ENCODE results near the gene SETBP1. TPM values are rescaled to one million over a fixed set of nuclear protein-coding genes. Genes with fewer than 3 reads are reported as not detected.
A peak's percentile ranks its signal among the peaks of the same experiment; 100 is the strongest.

Gene SETBP1
- polyA plus RNA-seq, 3 donors = 30.9 to 34.2 (median 31.7) TPM

DNA sequence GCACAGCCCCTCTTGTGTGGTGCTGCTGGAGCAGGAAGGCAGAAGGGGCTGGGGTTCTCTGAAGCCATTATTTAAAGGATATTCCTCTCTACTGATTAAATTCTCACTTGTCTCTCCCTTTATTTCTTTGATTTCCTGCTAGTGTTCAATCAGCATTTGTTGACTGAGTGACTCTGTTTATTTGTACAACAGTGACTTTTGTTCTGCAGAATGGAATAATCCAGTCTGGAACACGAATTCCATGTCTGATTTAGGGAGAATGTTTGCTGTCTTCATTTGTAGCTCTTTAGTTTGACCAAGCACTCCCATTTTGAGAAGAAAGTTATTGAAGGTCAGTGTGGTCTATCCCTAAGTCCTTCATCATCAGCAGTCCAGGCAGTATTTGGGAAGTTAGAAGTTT, 141.2 kb downstream of the SETBP1 start:
- DNase-seq (ENCODE audit: extremely low read depth in 1 of 11, low read depth in 9 of 11, low spot score in 4 of 11) = no peak

DNA sequence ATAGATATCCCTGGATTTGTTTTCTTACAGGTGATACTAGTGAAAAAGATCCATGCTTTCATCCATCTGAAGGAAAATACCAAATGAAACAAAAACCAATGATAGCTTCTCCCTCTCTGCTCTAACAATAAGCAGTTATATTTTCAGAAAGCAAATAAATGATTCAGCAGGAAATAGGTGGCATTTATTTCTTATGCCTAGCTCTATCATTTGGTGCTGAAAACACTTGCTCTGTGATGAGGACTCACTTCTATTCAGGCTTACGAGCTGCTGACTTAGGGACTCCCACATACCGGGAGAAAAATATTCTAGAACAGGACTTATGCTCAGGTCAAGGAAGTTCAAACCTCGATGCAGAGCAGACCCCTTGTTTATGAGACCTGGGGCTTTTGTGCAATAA, 142.6 kb downstream of the SETBP1 start:
- no peak for DNase-seq (ENCODE audit: extremely low read depth in 1 of 11, low read depth in 9 of 11, low spot score in 4 of 11)

DNA sequence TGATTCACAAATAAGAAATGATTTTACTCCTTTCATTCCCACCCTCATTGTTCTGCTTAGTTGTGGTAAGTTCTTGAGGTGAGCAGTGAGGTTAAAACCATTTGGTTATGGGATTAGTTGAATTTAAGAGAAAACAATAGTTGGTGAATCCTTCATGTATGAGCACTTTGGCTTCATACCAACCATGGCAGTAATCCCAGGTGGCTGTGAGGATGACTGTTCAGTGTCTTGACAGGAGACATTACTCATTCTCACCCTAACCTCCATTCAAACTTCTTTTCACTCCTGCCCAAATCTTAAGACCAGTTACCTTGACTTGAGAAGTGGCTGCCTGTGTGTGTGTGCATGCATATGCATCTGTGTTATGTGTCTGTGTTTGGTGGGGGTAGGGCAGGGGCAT, 143.1 kb downstream of the SETBP1 start:
- DNase-seq (ENCODE audit: extremely low read depth in 1 of 11, low read depth in 9 of 11, low spot score in 4 of 11) = no peak

DNA sequence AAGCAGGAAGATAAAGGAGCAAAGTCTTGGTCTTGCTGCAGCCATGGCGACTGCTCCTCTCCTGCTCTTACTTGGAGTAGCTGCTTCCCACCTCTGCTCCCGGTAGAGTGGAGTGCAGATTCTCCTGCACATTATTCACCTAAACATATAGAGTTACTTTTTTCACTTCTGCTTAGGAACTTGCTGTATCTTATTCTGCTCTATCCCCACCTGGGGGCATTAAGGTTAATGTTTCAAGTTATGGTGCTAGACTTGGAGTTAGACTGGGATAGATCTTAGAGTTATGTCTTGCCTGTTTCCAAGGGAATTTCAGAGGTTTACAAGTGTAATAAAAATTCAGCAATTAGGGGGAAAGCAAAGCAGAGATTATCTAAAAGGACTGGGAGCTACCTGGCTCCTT, 144.2 kb downstream of the SETBP1 start:
- no peak for DNase-seq (ENCODE audit: extremely low read depth in 1 of 11, low read depth in 9 of 11, low spot score in 4 of 11)

DNA sequence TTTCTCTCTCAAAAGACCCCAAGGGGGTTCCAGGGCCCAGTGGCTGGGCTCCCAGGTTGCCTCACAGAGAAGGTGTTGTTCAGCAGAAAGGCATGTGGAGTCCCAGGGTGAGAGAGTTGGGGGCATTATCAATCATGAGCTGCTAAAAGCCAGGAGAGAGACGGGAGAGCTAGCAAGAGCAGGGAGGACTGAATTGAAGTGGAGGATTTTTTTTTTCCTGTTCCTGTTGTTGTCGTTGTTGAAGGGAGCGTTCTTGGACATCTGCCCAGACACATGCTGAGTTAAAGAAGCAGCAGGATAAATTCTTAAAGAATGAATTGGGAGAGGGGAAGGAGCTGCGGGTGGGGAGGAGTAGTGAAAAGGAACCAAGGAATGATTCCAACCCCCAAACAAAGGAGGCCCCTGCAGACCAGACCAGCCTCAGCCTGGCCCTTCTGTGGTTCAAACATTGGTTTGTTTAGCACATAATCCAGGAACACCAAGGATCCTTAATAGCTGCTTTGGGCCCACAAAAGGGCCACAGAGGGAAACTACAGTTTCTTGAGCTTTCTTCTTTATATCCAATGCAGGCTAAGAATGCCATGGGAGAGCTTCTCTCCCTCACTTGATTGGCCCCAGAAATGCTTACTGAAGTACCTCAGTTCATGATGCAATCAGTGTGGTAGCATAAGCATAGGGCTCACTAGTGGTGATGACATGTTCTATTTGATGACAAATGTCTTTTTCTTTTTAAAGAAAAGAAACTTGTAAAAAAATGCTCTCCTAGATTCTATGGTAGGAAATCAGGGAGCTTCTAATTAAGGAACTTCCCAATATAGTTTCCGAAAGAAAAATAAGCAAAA, 146.0 kb downstream of the SETBP1 start:
- DNase-seq (ENCODE audit: extremely low read depth in 1 of 11, low read depth in 9 of 11, low spot score in 4 of 11) = peak in 10 of 11 donors; percentile 65 to 93 (median 76)

DNA sequence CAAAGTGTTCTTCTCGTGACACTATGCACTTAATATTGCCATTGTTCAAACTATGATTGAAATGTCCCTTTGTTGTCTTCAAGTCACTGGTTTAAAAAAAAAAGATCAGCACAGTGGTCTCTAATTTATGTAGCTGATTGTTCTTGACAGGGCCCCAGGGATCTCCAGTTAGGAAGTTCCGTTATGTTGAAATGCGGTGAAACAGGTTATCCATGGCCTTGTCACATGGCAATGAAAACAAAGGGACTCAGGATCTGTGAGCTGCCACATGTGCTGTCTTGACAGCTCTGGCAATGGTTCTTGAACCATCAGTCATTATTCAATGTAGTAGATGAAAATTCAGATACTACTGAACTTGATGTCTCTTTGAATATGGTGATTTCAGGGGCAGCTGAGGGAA, 147.4 kb downstream of the SETBP1 start:
- no peak for DNase-seq (ENCODE audit: extremely low read depth in 1 of 11, low read depth in 9 of 11, low spot score in 4 of 11)

DNA sequence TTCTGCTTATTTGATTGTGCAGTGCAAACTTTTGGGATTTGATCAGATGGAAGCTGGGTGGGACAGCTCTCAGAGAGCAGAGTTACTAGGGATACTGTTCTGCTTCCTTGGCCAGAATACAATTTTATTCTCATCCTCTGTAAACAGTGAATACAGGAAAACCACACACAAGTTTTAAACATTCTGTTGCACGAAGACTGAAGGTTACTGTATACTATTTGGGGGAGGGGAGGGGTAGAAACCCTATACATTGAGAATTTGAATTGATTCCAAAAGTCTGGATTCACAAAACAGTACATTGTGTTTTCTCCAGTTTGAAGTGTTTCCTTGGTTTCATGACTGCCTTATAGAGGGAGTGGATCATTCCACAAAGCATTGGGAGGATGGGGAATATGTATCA, 149.9 kb downstream of the SETBP1 start:
- DNase-seq (ENCODE audit: extremely low read depth in 1 of 11, low read depth in 9 of 11, low spot score in 4 of 11) = no peak

DNA sequence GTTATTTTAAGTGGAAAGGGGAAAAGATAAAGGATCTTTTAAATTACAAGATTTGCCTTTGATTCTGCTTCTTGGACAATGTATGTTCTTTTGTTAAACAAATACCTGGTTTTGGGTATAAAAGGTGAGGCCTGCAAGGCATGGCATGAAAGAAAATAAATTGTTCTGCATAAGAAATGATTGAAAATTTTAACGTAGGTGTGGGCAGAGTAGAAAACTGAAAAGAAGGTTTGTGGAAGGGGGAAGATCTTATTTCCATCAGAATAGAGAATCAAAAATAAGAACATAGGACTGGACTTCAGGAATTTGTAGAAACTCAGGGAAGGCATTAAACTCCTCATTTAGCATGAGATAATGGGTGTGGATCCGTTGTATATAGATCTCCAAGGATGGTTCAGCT, 153.1 kb downstream of the SETBP1 start:
- no peak for DNase-seq (ENCODE audit: extremely low read depth in 1 of 11, low read depth in 9 of 11, low spot score in 4 of 11)

DNA sequence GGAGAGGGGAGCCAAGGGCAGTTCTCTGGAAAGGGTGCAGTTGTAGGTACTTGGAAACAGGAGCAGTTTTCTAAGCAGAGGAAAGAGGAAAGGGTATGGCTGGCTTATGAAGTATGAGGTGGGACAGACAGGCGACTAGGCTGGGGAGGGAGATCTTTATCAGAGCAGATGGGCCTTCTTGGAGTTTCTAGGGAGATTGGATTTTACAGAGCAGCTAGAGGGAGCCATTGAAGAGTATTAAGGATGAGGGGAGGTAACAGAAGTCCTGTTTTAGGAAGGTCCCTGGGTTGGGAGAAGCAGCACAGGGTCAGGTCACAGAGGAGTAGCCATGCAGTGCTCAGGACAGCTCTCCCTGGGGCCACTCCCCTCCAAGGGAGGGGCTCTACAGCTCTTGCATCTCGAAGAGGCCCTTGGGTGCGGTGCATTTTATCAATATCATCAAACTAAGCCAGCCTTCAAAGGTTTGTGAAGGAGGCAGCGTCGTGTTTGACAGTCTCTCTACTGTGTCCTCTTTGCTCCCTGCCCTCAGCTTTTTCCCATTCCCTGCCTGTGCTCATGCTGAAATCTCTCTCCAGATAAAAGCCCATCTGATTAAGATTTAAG, 154.3 kb downstream of the SETBP1 start:
- DNase-seq (ENCODE audit: extremely low read depth in 1 of 11, low read depth in 9 of 11, low spot score in 4 of 11) = no peak

DNA sequence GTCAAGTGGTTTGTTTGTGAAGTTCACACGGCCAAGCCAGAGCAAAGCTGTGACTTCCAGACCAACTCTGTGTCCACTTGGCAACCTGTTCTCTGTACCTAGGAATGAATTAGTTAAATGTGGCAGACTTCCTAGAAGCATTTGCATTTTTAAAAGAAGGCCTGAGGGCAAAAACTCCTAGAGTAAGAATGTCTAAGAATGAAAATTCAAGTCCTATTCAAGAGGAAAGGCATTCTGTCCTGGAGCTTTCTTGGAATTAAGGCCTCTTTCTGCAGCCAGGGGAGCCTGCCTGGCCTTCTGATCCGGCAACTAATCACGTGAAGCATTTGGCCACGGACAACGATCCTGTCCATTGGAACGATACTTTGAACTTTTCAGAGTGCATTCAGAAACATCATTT, 155.0 kb downstream of the SETBP1 start:
- DNase-seq (ENCODE audit: extremely low read depth in 1 of 11, low read depth in 9 of 11, low spot score in 4 of 11) = peak in 1 of 11 donors; percentile 66

DNA sequence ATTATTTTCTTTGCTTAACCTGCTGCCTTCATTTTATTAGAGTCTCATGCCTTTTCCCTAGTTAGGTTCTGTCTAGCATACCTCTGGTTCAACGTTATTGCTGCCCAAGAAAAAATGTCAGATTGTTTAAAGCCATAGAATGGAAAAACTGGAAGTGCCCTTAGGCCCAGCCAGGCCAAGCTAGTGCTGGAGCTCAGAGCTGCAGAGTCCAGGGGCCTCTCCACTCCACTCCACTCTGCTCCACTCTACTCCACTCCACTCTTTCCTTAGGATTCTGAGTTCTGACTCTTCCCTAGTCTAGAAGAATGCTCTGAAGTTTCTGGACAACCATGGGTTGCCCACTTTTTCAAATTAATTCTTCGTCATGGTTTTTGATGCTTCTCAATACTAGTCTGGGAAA, 155.6 kb downstream of the SETBP1 start:
- no peak for DNase-seq (ENCODE audit: extremely low read depth in 1 of 11, low read depth in 9 of 11, low spot score in 4 of 11)

DNA sequence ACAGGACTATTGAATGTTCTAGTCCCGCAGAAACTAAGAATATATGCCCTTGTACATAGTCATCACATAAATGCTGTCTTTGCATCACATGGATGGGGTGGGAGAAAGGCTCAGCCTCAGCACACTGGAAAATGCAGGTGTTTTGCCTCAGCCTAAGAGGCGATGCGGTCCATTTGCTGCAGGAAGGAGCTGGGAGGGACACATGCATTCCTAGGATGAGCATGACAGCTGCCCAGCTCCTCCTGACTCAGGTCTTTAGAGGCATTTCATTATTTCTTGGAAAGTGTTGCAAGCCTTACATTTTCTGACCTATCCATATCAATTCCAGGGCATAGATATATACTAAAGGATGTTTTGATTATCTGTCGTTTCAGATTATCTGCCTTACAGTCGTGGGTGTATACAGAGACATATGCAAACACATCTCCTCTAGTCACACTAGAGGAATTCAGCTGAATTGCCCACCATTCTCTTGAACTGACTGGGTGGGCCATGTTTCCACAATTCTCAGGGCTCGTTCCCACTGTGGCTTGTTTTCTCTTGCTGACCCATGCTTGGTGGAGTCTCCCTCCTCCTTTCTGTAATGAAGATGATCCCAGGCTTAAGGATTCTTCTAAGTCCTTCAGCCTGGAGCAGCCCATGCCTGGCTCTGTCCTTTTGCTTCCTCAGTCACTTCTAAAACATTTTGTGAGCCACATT, 156.9 kb downstream of the SETBP1 start:
- no peak for DNase-seq (ENCODE audit: extremely low read depth in 1 of 11, low read depth in 9 of 11, low spot score in 4 of 11)

DNA sequence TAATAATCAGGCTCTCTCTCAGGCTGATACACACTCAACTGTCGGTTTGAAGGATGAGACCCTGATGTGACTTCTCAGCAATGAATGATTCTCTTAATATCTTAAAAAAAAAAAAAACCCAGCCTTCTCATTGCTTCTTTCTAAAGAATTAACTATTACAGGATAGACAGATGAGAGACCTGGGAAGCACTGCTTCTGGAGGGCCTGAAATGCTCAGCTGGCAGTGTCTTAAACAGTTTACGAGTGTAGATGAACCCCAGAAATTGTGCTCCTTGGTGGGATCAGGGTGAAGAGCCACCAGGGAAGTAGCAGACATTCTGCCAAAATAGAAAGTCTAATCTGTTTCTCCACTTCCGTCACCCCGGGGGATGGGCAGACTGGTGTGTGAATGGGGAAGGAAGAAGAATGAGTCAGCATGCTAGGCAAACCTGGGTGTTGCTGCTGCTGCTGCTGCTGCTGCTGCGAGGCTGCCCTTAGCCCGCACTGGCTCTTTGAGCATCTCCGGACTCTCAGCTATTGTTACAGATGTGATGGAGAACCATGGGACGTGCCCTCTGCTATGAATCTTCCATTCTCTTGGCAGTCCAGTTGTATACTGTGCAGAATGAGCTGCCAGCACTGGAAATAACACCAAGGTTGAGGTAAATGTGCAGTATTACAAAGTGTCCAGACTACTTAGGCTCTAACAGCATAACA, 158.4 kb downstream of the SETBP1 start:
- no peak for DNase-seq (ENCODE audit: extremely low read depth in 1 of 11, low read depth in 9 of 11, low spot score in 4 of 11)

DNA sequence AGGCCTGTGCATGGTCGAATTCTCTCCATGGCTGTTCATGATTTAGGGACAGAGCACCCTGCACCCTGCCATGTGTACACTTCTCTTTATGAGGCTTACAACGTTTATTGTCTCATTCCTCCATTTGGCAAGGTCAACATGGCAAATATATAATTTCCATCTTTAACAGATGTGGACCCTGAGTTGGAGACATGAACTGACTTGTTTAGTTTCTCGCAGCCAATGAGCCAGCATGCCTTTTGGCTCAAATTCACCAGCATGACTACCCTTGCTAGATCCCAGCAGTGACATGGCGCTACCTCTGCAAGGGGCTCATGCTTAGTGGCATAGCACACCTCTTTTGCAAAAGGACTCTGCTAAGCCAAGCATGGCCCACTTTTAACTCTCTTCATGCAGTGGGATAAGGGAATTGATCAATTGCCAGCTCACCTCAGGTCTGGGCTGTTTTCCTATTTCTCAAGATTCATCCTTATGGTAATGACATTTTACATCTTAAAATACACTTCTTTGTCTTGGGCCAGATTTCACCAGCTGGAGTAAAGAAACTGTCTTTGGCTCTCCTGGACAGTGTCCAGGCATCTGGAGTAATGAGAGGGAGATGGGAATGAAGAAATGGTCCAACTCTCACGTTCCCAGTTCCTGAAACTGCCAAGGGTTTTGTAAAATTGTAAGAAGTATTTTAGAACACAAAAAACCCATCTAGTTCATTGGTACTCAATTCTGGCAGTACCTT, 159.5 kb downstream of the SETBP1 start:
- DNase-seq (ENCODE audit: extremely low read depth in 1 of 11, low read depth in 9 of 11, low spot score in 4 of 11) = no peak

DNA sequence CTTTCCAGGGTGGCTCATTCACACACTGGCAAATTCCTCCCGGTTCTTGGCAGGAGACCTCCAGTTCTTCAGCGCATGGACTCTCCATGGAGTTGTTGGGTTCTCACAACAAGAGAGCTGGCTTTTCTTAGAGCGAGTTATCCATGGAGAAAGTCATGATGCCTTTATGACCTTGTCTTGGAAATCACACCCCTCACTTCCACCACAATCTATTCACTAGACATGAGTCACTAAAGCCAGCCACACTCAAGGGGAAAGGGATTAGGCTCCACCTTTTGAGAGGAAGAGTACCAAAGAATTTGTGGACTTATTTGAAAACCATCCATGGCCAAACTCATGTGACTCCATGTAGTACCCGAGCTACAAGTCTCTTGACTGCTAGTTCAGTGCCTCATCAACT, 160.5 kb downstream of the SETBP1 start:
- no peak for DNase-seq (ENCODE audit: extremely low read depth in 1 of 11, low read depth in 9 of 11, low spot score in 4 of 11)

DNA sequence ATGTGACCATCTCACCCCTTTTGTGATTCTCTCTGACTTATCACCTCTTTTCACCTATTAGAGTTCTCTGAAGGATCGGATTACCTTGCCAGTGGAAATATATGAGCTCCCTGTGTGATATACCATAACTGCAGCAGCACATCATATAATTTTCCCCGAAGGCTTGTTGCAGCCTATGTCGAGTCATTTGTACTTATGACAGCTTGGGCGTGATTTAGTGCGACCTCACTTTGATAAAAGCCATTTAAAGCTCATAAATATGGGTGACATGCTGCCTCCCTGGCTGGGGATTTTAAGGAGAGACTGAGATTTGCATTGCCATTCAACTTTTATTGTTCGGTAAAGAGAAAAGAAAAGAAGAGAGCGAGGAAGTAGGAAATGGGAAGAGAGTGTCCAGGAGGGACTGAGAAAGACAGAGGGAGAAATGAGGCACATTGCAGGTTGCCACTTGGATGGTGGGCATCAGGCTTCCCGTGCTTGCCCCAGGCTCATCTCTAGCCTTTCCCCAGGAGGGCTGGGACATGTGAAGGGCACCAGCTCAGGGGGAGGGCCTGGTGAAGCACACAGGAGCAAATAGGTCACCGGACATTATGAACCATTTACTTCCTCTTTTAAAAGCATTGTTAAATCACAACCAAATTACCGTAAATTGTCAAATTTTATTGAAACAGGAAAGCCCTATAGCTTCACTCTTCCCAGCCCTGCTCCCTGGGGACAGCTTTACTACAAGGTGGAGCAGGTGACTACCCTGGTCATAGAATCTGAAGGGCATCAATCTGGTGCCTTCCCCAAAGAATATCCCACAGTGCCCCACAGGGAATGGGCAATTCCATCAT, 161.3 kb downstream of the SETBP1 start:
- DNase-seq (ENCODE audit: extremely low read depth in 1 of 11, low read depth in 9 of 11, low spot score in 4 of 11) = no peak

DNA sequence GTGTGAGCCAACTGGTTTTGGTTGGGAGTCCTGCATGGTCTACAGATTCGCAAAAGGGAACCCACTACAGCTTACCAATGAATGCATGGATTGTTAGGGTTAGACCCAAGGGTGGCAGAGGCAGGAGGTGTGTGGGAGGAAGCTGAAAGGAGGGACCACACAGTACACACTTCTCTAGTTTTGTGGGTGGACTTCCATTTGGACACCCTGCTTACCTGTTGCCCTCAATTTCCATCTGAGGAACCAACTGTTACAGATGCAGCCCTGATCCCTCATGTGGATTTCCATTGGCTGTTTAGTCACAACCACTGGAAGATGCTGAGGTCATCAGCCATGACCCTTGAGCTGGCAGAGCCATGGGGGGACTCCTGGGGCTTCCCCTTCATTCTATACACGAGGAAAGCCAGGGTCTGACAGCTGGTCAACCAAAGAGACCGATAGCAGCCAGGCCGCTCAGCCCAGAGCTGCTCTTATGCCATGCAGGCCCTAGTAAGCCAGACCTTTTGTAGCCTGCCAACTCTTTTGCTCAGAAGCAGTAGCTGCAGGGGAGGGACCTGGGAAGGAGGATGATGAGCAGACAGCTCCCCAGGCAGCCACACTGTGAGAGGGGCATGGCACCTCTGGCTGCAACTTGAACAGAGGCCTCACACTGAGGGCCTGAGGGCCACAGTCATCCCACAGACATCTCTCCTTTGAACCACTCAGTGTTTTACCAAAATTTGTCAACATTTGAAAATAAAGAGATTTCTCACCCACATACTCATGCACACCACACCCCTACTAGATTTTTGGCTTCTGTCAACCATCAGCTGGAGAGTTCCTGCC, 162.1 kb downstream of the SETBP1 start:
- no peak for DNase-seq (ENCODE audit: extremely low read depth in 1 of 11, low read depth in 9 of 11, low spot score in 4 of 11)
